K562 (cell line): ENCODE data around the gene HEMK1. TPM values are rescaled to one million over a fixed set of nuclear protein-coding genes. Genes with fewer than 3 reads are reported as not detected.

Experiments
- ATAC-seq: fragments of 200-7000 bp; cut with Tn5 transposase; 3 replicates; pipeline ENCODE4 v1.9.1; 2020; ENCODE audit warnings: moderate library complexity
- BruUV-seq: library from RNA; stranded (reverse); fragments of 400-500 nt; replicated peaks from 2 replicates; lab custom pipeline; 2021; lab: Mats Ljungman, UMichigan
- CTCF ChIA-PET: fragments of 300-600 bp; formaldehyde crosslinking; extraction: SDS; loops from one replicate; lab custom pipeline; 2021; ENCODE audit warnings: low intra/inter-chr PET ratio; lab: Yijun Ruan, JAX
- POLR2A ChIA-PET: fragments of 300-600, 350-650 bp; sonication (Branson Sonifier 250); formaldehyde crosslinking; extraction: SDS; loops from one replicate; lab custom pipeline; 2021; ENCODE audit warnings: antibody characterized with exemption, inconsistent platforms; lab: Yijun Ruan, JAX
- DNase-seq, 4 experiments: peaks; one replicate each; pipeline versions ENCODE4 v3.0.0 to v3.0.0-alpha.2; 2011 to 2018; ENCODE audit warnings: low spot score in 3 of 4, mixed read lengths in 3 of 4; ENCODE audit errors: extremely low read depth in 1 of 4
- FAIRE-seq: peaks from 2 replicates; lab custom pipeline; 2011; peaks lifted over from hg19 to GRCh38; lab: Jason Lieb, UNC
- H2AFZ ChIP-seq: 2 replicates; pipeline ENCODE4 v1.6.0; 2011; ENCODE audit warnings: low read depth, low read length, control low read depth, inconsistent platforms
- H3K27ac ChIP-seq: fragments of 200-600 bp; 3 replicates; pipeline ENCODE4 v1.8.0; 2011; ENCODE audit warnings: low read depth, mild to moderate bottlenecking, control low read depth, inconsistent platforms, low read length, moderate library complexity, mixed read lengths; ENCODE audit errors: extremely low read depth
- H3K27me3 ChIP-seq, 2 experiments: fragments of 300-600 bp in 1 of 2; 2 replicates in 1 of 2; 3 replicates in 1 of 2; pipeline versions ENCODE4 v1.6.0 to v1.8.0; 2011; ENCODE audit warnings: inconsistent platforms in 2 of 2, low read length in 2 of 2, mild to moderate bottlenecking in 1 of 2, mixed read lengths in 1 of 2, moderate library complexity in 1 of 2; ENCODE audit not compliant: control insufficient read depth in 2 of 2, insufficient read depth in 2 of 2
- H3K36me3 ChIP-seq: fragments of 300-600 bp; 3 replicates; pipeline ENCODE4 v1.8.0; 2011; ENCODE audit warnings: mild to moderate bottlenecking, low read length, inconsistent platforms; ENCODE audit not compliant: control insufficient read depth, insufficient read depth
- H3K4me1 ChIP-seq, 2 experiments: fragments of 200-600 bp in 1 of 2; replicated peaks in 1 of 2; 2 replicates in 1 of 2; 3 replicates in 1 of 2; pipeline versions ENCODE4 v1.5.1 to v1.8.0; 2011; ENCODE audit warnings: inconsistent platforms in 2 of 2, low read length in 2 of 2, mild to moderate bottlenecking in 1 of 2, mixed read lengths in 1 of 2, moderate library complexity in 1 of 2; ENCODE audit not compliant: control insufficient read depth in 2 of 2, insufficient read depth in 2 of 2
- H3K4me2 ChIP-seq: 2 replicates; pipeline ENCODE4 v1.6.1; 2011; ENCODE audit warnings: low read length, control low read depth, inconsistent platforms, mixed read lengths; ENCODE audit not compliant: insufficient read depth
- H3K4me3 ChIP-seq: fragments of 200-600 bp; sonication (generic), shearing (Covaris generic); 2 replicates; pipeline ENCODE4 v1.5.1; 2016; ENCODE audit warnings: control low read depth, inconsistent platforms
- H3K79me2 ChIP-seq: fragments of 200-600 bp; 3 replicates; pipeline ENCODE4 v1.8.0; 2011; ENCODE audit warnings: low read length, inconsistent platforms; ENCODE audit not compliant: control insufficient read depth, insufficient read depth
- H3K9ac ChIP-seq, 2 experiments: 2 replicates each; pipeline versions ENCODE4 v1.6.0 to v1.6.1; 2011; ENCODE audit warnings: low read depth in 2 of 2, low read length in 2 of 2, control low read depth in 1 of 2, inconsistent platforms in 1 of 2, mild to moderate bottlenecking in 1 of 2, mixed read lengths in 1 of 2; ENCODE audit not compliant: insufficient read depth in 1 of 2
- H3K9me1 ChIP-seq: one replicate; pipeline ENCODE4 v1.6.0; 2011; ENCODE audit warnings: inconsistent platforms, mild to moderate bottlenecking, low read length, moderate library complexity; ENCODE audit not compliant: control insufficient read depth, insufficient read depth
- H3K9me3 ChIP-seq: replicated peaks from 2 replicates; pipeline ENCODE4 v1.5.1; 2011; ENCODE audit warnings: low read depth, low read length, inconsistent platforms; ENCODE audit not compliant: control insufficient read depth, insufficient read depth
- H4K20me1 ChIP-seq: replicated peaks from 2 replicates; pipeline ENCODE4 v1.6.1; 2011; ENCODE audit warnings: low read length, inconsistent platforms, mixed read lengths; ENCODE audit not compliant: control insufficient read depth, insufficient read depth
- ZNF589 ChIP-seq: fragments of 200-800 bp; sonication (Bioruptor generic); IDR thresholded peaks from 2 replicates; pipeline ENCODE4 v1.6.1; 2016; ENCODE audit warnings: low read depth, missing genetic modification characterization, missing compliant biosample characterization
- WGBS: fragments of 100-300 bp; shearing (Covaris generic); methylation state at CpG from one replicate; pipeline ENCODE4 v1.1.6; 2016; ENCODE audit warnings: low coverage, mixed read lengths; ENCODE audit not compliant: insufficient coverage; ENCODE audit errors: missing lambda C conversion rate; 5-methylcytosine and 5-hydroxymethylcytosine counted together
- in situ Hi-C: fragments of 300-500 bp; cut with MboI; formaldehyde crosslinking; loops from 4 replicates; pipeline ENCODE4 v1.15.0; 2018; ENCODE audit warnings: inconsistent platforms, mixed read lengths
- intact Hi-C: fragments of 100-400 bp; cut with micrococcal nuclease; formaldehyde crosslinking; loops from 2 replicates; pipeline ENCODE4 v1.14.2; 2022
- polyA plus RNA-seq, 8 experiments: library from polyadenylated mRNA; depleted of rRNA in 4 of 8; stranded (reverse) in 5 of 8; unstranded in 3 of 8; fragments of >200 nt; fragmentation: Nextera tagmentation in 2 of 8; fragmentation: Illumina TruSeq in 1 of 8; extraction: Ambion mirVana in 2 of 8; extraction: Trizol in 1 of 8; gene quantifications; 2 replicates each; pipeline versions ENCODE4 v1.2.1 to v1.2.3, GENCODE V29; 2011 to 2014; ENCODE audit warnings: inconsistent platforms in 1 of 8, missing spikeins in 1 of 8
- total RNA-seq, 7 experiments: library from RNA; depleted of rRNA in 6 of 7; stranded (reverse); fragments of >200 nt in 6 of 7; fragmentation: Illumina TruSeq in 2 of 7; extraction: Trizol in 2 of 7; gene quantifications; 2 replicates each; pipeline versions ENCODE4 v1.2.1 to v1.2.3, GENCODE V29; 2011 to 2021; ENCODE audit warnings: low replicate concordance in 1 of 7
- TF ChIP-seq, protein P1 (sequence below): fragments of 250-450 bp; sonication (Bioruptor Pico); IDR thresholded peaks from 2 replicates; pipeline ENCODE4 v1.8.0; 2021; ENCODE audit warnings: moderate library complexity, mild to moderate bottlenecking, inconsistent platforms

Gene HEMK1
- total and polyA plus RNA-seq, 9 of the 15 experiments (the other 6 are each of a cell fraction or from before 2014, with no cell fraction given) = 2.0 to 16.8 (median 11.4) TPM

DNA sequence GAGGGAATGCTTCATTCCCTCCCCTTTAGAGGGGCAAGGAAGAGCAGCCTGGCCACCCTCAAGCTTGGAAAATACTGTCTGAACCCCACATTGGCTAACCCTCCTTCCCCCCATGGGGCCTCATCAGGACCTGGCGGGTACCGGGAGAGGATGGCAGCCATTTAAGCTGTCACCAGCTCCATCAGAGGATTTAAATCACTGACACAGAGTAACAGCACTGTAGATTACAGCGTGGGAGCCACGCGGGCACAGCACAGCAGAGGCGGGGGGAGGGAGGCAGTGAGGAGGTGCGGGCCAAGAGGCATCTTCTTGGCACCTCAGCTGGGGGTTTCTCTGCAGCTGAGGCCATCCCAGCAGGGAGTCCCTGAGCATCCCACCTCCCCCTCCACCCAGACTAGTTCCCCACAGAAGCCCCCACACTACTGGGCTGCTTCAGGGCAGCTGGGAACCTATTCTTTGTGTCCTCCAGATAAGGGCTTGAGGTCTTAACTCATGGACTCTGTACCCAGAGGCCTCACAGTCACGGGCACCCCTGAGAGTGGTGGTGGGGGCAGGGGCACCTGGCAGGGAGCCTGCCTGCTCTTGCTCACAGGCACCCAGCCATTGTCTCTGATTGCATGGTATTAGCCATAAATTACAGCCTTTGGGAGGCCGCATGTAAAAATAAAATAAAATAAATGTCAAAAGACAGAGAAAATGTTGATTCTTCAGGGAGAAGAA lies 44.0 kb upstream of the HEMK1 start:
- Histone ChIP-seq H3K27ac (no peak overlapping the region), H3K4me2 (no peak overlapping the region), H3K9ac (peak overlapping the region in 1 of 2 experiments; percentile 17; a peak in 1 of 4 replicates), H3K9me1 (no peaks in the 10 kb centered on the region)
- in situ Hi-C loops = no loop called here
- TF ChIP-seq, protein P1, sequence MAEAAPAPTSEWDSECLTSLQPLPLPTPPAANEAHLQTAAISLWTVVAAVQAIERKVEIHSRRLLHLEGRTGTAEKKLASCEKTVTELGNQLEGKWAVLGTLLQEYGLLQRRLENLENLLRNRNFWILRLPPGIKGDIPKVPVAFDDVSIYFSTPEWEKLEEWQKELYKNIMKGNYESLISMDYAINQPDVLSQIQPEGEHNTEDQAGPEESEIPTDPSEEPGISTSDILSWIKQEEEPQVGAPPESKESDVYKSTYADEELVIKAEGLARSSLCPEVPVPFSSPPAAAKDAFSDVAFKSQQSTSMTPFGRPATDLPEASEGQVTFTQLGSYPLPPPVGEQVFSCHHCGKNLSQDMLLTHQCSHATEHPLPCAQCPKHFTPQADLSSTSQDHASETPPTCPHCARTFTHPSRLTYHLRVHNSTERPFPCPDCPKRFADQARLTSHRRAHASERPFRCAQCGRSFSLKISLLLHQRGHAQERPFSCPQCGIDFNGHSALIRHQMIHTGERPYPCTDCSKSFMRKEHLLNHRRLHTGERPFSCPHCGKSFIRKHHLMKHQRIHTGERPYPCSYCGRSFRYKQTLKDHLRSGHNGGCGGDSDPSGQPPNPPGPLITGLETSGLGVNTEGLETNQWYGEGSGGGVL (CRISPR knock-in tag) = no peak
- TF ChIP-seq ZNF589 (CRISPR knock-in tag) = 0 out of 2 replicates have a peak, but pooled peaks have one; percentile 0
- TF ChIP-seq, all 486 proteins: peak for 1
- Histone ChIP-seq H3K9me3 (no peaks in the 10 kb centered on the region), H3K27me3 (no peaks in the 10 kb centered on the region), H3K36me3 (no peaks in the 10 kb centered on the region), H4K20me1 (no peaks in the 10 kb centered on the region), H2AFZ (no peak overlapping the region), H3K4me3 (no peak overlapping the region), H3K4me1 (peaks cover 0 to 21% of the 10 kb centered on the region in 2 experiments; a peak in 3 of 5 replicates), H3K79me2 (no peaks in the 10 kb centered on the region)
- DNase-seq (no peak), FAIRE-seq (no peak), ATAC-seq (no peak)
- CTCF ChIA-PET = no interaction called here
- intact Hi-C loops = no loop called here
- no TSS peak for BruUV-seq
- POLR2A ChIA-PET = no interaction called here
- 50% methylated on average over 7 of the region's 9 CpGs for WGBS
